Lower leg skin (tissue), 3 donors: ENCODE results near the gene TP53RK.

ENCODE experiments used
- POLR2A ChIP-seq, 2 donors: fragments of 450-650 bp; IDR thresholded peaks; one replicate each; pipeline ENCODE4 v1.6.1; 2016 to 2017; ENCODE audit warnings: antibody characterized with exemption in 2 of 2, mild to moderate bottlenecking in 1 of 2, moderate library complexity in 1 of 2
- TF ChIP-seq, protein P1 (sequence below), 3 donors: fragments of 450-650 bp; IDR thresholded peaks; one replicate each; pipeline ENCODE4 v1.5.1; 2016; ENCODE audit warnings: antibody characterized with exemption in 3 of 3, mild to moderate bottlenecking in 3 of 3, moderate library complexity in 2 of 3

DNA sequence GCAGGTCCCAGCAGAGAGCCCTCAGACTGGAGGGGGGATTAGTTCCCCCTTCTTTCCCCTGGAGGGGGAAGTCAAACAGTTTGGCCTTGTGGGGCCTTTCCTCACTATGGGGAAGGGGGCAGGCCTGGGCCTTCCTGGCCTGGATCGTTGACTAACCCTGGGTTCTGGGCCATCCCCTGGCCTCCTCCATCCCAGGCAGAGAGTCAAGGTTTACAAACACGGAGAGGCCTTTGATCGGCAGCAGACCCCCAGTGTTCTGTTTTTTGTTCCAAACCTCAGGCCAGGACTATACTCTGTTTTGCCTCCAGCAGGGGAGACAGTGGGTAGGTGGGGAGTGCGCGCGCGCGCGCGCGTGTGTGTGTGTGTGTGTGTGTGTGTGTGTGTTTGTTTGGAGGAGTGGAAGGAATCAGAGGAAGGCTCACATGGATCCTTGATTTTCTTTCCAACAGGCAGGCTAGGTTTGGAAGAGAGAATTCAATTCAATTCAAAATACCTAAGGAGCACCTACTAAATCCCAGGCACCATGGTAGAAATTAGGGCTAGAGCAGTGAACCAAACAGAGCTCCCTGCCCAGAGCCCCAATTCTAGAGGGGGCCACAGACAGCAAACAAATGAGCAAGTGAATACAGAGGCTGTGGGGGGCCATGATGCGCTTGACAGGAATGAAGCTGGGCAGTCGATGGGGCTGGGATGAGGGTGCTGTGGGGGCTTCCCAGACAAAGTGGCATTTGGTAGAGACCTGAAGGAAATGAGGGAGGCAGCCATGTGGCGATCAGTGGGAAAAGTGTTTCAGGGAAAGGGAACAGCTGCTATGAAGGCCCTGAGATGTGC is 14.8 kb downstream of the TP53RK start:
- TF ChIP-seq, protein P1, sequence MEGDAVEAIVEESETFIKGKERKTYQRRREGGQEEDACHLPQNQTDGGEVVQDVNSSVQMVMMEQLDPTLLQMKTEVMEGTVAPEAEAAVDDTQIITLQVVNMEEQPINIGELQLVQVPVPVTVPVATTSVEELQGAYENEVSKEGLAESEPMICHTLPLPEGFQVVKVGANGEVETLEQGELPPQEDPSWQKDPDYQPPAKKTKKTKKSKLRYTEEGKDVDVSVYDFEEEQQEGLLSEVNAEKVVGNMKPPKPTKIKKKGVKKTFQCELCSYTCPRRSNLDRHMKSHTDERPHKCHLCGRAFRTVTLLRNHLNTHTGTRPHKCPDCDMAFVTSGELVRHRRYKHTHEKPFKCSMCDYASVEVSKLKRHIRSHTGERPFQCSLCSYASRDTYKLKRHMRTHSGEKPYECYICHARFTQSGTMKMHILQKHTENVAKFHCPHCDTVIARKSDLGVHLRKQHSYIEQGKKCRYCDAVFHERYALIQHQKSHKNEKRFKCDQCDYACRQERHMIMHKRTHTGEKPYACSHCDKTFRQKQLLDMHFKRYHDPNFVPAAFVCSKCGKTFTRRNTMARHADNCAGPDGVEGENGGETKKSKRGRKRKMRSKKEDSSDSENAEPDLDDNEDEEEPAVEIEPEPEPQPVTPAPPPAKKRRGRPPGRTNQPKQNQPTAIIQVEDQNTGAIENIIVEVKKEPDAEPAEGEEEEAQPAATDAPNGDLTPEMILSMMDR (IDR thresholded peaks at IDR 0.05): peak in 1 of 3 donors; percentile 54
- TF ChIP-seq POLR2A (IDR thresholded peaks at IDR 0.05): no peak
